ENCODE results near the gene RGS17. TPM values are rescaled to one million over a fixed set of nuclear protein-coding genes. Genes with fewer than 3 reads are reported as not detected.

RGS17 gene
- total RNA-seq, 4 donors from 2014 or later = 2.4 to 6.2 (median 3.5) TPM

DNA sequence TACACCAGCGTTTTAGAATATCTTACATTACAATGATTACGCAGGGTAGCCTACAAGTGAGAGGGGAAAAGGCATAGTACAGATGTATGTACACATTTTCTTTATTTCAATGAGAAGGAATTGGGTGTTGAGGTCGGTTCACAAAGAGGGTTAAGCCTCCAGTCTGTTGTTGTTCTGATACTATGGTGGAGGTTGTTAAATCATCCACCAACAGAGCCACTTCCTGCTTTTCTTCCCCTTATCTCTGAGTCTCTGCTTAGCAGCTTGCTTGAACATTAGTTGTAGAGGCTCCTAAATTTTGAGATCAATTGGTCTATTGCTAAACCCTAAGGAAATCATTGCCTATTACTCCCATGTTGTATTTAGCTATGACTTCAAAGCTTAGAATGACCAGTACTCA lies 7.3 kb downstream of the RGS17 start:
- TF ChIP-seq, protein P1, sequence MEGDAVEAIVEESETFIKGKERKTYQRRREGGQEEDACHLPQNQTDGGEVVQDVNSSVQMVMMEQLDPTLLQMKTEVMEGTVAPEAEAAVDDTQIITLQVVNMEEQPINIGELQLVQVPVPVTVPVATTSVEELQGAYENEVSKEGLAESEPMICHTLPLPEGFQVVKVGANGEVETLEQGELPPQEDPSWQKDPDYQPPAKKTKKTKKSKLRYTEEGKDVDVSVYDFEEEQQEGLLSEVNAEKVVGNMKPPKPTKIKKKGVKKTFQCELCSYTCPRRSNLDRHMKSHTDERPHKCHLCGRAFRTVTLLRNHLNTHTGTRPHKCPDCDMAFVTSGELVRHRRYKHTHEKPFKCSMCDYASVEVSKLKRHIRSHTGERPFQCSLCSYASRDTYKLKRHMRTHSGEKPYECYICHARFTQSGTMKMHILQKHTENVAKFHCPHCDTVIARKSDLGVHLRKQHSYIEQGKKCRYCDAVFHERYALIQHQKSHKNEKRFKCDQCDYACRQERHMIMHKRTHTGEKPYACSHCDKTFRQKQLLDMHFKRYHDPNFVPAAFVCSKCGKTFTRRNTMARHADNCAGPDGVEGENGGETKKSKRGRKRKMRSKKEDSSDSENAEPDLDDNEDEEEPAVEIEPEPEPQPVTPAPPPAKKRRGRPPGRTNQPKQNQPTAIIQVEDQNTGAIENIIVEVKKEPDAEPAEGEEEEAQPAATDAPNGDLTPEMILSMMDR (IDR thresholded peaks at IDR 0.05; ENCODE audit: low read depth) = no peak

DNA sequence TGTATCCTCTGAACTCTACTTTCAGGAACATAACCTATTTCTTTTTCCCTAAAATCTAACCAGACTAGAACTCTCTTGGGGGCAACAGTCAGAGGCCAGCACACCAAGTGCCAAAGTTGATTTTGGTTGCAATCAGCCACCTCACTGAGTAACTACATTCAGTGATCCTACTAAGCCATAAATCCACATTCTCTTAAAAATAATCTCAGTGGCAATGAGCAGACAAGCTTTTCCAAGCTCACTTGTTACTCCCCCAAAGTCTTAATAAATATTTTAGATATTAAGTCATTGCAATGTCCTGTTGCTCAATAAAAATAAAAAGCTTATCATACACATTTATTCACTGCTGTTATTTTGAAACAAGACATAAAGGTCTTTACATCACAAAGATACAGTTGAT lies 9.8 kb downstream of the RGS17 start:
- TF ChIP-seq, protein P1 (IDR thresholded peaks at IDR 0.05; ENCODE audit: low read depth) = no peak

DNA sequence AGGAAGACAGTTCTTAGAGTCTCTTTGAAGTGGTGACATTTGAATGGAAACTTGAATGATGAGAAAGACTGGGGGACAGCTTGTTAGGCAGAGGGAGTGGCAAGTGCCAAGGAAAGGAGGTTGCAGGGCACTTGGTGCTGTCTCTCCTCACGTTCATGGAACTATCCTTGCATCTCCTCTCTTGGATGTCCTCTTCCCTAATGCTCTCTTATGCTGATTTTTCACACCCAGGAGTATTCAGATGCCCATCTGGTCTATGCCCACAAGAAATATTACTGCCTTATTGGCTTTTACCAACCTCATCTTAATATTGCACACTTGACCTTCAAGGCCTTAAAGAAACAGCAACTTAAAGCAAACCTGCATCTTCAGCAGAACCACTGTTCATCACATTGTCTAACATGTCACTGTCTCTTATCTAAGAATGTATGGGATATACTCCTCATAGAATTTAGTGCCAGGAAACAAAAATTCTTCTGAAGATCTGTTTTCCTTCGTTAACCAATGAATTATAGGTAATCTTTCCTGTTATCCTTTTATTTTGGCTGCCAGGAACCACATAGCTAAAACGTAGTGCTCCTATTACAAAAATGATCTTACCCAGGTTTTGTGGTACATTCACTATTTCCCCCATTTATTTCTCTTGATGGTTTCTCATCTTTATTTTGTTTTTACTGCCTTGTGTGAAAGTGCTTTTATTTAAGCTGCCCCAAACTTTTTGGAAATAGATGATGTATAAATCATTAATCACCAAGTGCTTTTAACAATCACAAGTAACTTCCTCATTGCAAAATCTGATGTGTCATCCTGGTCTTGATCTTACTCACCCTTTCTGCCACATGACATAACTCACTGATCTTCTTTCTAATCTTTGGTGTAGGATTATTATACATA lies 12.8 kb downstream of the RGS17 start:
- TF ChIP-seq, protein P1 (IDR thresholded peaks at IDR 0.05; ENCODE audit: low read depth) = no peak

DNA sequence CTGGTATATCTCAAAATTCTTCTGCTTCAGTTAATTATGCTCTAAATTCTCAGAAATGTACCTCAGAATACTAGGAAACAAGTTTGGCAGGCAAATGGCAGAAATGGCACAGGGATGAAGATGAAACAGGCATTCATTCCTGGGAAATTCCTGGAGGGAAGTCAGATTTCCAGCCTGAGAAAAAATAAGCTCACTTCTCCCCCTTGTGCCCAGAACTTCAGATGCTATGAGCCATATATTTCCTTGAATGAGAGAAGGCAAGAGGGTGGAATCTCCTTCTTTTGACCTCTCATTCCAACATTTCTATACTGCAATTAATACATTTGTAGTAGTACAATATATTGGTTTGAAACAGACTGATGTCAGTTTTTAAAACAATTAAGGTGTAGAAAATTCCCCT lies 22.8 kb downstream of the RGS17 start:
- TF ChIP-seq, protein P1 (IDR thresholded peaks at IDR 0.05; ENCODE audit: low read depth) = no peak

DNA sequence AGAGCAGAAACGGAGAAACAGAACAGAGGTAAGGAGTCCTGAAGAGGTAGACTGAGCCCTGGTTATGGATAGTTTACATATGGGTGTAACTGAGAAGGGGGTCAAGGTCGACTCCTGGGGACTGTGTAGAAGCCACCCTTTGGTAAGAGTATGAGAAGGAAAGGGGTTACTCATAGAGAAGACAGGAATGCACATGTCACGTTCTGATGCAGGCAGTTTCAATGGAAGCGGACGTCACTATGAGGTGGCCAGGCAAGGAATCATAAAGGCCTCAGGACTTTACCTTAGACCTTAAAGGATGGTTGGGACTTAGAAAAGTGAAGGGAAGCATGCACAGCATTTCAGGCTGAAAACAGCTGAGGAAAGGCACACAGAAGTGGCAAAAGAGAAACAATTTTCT lies 25.1 kb downstream of the RGS17 start:
- TF ChIP-seq, protein P1 (IDR thresholded peaks at IDR 0.05; ENCODE audit: low read depth) = no peak

DNA sequence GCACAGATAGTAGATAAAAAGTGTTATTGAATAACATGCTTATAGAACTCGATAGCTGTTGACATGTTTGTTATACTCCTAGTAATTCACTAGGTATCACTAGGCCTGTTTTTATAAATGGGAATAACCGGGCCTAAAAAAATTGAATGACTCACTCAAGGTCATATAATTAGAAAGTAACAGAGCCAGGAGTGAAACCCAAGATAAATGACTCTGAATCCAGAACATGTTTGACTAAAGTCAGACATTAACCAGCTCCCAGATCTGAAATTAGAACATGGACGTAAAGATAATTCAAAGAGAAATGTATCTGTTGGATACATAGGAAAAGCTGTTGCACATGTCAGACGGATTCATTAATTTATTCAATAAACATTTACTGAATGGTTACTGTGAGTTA lies 26.9 kb downstream of the RGS17 start:
- TF ChIP-seq, protein P1 (IDR thresholded peaks at IDR 0.05; ENCODE audit: low read depth) = no peak

DNA sequence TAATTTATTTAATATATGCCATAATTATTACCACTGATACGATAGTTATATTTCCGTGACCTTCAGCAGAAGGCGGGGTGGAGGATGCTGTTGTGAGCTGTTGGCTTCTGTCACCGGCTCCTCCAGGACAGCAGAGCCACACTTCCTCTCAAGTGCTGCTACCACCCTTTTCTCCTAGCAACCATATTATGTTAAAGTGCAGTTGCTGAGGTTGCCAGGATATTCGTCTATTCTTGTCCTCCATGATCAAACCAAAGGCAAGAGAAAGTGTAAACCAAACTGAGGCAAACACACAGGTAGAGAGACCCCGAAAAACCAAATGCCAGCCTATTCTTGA lies 27.8 kb downstream of the RGS17 start:
- TF ChIP-seq, protein P1 (IDR thresholded peaks at IDR 0.05; ENCODE audit: low read depth) = no peak

Data from subcutaneous adipose tissue (tissue), 4 donors.